K562 treated with DMSO at 1 percent for 12 hours (cell line): ENCODE data around the gene MEIG1. TPM values are rescaled to one million over a fixed set of nuclear protein-coding genes. Genes with fewer than 3 reads are reported as not detected.

Experiments used
- total RNA-seq: library from RNA; unstranded; fragments of 300-600 nt; gene quantifications from 2 replicates; pipeline ENCODE4 v1.2.3, GENCODE V29; 2022; ENCODE audit not compliant: insufficient read depth

MEIG1 gene, protein sequence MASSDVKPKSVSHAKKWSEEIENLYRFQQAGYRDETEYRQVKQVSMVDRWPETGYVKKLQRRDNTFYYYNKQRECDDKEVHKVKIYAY
- total RNA-seq, result not detected in 2 replicates

DNA sequence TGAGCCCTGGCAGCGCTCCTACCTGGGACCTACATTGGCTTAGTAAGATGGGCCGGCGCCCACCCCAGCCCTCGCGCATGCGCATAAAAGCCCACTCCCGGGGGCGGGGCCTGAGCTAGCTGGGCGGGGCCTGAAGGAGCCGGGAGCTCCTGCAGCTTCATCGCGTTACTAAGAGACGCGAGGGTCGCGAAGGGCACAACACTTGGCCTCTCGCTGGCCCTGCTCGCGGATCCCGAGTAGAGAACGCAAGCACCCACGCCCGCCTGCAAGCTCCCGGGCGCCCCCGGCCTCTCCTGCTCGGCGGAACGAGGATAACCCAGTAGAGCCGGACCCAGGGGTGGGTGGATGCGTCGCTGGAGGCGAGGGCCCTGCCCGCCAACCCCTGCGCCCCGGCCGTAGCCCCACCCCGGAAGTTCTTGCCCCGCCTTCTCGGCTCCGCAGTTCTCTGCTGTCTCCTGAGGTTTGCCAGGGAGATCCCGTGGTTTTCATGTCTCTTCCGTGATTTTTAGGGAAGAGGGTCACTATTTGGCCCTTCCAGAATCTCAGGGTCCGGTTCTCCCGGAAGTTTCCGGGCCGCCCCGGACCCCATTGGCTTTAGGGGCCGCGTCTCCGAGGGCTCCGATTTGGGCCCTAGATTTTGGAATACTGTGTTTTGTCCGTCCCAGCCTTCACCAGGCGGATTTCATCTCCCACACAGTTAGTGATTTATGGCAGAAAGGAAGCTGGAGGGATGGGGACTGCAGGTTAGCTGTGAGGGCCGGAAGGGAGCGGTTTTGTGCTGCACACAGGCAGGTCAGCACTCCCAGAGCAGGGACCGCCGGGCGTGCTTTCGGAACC is at the start of gene MEIG1:
Gene MEIG1 (plus strand): TSS at position 168 of the 837 bp plus-strand sequence. CDS start 7,081 bp downstream, outside the sequence.

DNA sequence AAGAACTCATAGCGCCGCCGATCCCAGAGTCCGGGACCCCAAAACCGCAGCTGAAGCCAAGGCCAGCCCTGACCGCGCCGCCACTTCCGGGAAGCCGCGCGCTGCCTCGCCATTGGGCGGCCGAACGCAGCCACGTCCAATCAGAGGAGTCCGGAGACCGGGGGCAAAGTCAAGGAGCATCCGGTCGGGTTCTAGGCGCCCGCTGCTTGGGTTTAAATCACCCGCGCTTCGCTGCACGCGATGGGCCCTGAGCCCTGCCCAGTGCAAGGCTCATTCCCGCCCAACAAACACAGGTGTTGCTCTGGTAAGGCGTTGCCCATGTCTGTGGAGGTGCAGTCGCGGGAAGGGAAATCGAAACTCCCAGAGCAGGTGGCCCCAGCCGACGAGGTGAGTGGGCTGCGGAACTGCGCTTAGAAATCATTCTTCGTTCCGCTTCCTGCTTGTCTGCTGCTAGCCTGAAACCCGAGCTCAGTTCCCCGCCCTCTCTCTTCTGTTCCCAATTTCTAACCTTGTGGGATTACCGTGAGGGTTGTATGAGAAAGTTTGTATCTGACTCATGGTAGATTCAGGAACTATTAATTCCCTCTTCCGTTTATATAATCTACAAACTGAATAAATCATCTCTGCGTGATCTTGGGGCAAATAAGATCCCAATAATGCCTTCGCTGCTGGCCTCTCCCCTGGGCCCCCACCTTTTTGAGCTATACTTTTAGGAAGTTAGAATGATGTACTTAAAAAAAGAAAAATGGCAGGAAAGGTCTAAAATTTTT is 5.0 kb upstream of the MEIG1 start, which contains the start of gene DCLRE1C:
Gene DCLRE1C (minus strand): TSS at position 96 of the 770 bp plus-strand sequence. CDS start 86 bp downstream, at position 10.

Other genes with a start within 250 kb of the MEIG1 start
- 3.6 and 8.0 TPM in 2 replicates for gene FAM107B, start 184.5 kb upstream of the MEIG1 start, total RNA-seq
- gene CDNF, start 121.4 kb upstream of the MEIG1 start, total RNA-seq, result 1.9 and 5.0 TPM in 2 replicates
- gene HSPA14, start 121.1 kb upstream of the MEIG1 start, total RNA-seq, result 19.1 and 26.1 TPM in 2 replicates
- gene MSANTD7, start 121.1 kb upstream of the MEIG1 start, total RNA-seq, result 4.5 and 18.9 TPM in 2 replicates
- 11.1 and 19.8 TPM in 2 replicates for gene SUV39H2, start 80.5 kb upstream of the MEIG1 start, total RNA-seq
- 4.3 and 13.7 TPM in 2 replicates for gene DCLRE1C, start 5.3 kb upstream of the MEIG1 start, total RNA-seq
- not detected in 2 replicates for gene OLAH, start 84.6 kb downstream of the MEIG1 start, total RNA-seq
- gene ACBD7, start 129.4 kb downstream of the MEIG1 start, total RNA-seq, result 1.5 TPM in 1 of 2 replicates, not detected in the other
- 16.7 and 31.3 TPM in 2 replicates for gene RPP38, start 138.0 kb downstream of the MEIG1 start, total RNA-seq
- 10.2 and 20.8 TPM in 2 replicates for gene NMT2, start 209.3 kb downstream of the MEIG1 start, total RNA-seq